Measurements from ENCODE around the gene KAT7.

- TF ChIP-seq CTCF (IDR thresholded peaks at IDR 0.05; ENCODE audit: poor library complexity, severe bottlenecking) = no peak
- TF ChIP-seq, protein P1, sequence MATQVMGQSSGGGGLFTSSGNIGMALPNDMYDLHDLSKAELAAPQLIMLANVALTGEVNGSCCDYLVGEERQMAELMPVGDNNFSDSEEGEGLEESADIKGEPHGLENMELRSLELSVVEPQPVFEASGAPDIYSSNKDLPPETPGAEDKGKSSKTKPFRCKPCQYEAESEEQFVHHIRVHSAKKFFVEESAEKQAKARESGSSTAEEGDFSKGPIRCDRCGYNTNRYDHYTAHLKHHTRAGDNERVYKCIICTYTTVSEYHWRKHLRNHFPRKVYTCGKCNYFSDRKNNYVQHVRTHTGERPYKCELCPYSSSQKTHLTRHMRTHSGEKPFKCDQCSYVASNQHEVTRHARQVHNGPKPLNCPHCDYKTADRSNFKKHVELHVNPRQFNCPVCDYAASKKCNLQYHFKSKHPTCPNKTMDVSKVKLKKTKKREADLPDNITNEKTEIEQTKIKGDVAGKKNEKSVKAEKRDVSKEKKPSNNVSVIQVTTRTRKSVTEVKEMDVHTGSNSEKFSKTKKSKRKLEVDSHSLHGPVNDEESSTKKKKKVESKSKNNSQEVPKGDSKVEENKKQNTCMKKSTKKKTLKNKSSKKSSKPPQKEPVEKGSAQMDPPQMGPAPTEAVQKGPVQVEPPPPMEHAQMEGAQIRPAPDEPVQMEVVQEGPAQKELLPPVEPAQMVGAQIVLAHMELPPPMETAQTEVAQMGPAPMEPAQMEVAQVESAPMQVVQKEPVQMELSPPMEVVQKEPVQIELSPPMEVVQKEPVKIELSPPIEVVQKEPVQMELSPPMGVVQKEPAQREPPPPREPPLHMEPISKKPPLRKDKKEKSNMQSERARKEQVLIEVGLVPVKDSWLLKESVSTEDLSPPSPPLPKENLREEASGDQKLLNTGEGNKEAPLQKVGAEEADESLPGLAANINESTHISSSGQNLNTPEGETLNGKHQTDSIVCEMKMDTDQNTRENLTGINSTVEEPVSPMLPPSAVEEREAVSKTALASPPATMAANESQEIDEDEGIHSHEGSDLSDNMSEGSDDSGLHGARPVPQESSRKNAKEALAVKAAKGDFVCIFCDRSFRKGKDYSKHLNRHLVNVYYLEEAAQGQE (IDR thresholded peaks at IDR 0.05; ENCODE audit: borderline replicate concordance) = no peak
Measured at GRCh38 chr17:49821466-49821865, 33.0 kb downstream of the KAT7 start.
